ENCODE results near the gene KCTD7.

- TF ChIP-seq EP300 (IDR thresholded peaks at IDR 0.05), result no peak
- TF ChIP-seq, protein P1, sequence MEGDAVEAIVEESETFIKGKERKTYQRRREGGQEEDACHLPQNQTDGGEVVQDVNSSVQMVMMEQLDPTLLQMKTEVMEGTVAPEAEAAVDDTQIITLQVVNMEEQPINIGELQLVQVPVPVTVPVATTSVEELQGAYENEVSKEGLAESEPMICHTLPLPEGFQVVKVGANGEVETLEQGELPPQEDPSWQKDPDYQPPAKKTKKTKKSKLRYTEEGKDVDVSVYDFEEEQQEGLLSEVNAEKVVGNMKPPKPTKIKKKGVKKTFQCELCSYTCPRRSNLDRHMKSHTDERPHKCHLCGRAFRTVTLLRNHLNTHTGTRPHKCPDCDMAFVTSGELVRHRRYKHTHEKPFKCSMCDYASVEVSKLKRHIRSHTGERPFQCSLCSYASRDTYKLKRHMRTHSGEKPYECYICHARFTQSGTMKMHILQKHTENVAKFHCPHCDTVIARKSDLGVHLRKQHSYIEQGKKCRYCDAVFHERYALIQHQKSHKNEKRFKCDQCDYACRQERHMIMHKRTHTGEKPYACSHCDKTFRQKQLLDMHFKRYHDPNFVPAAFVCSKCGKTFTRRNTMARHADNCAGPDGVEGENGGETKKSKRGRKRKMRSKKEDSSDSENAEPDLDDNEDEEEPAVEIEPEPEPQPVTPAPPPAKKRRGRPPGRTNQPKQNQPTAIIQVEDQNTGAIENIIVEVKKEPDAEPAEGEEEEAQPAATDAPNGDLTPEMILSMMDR (IDR thresholded peaks at IDR 0.05), result no peak
- no peak for TF ChIP-seq MAX (IDR thresholded peaks at IDR 0.05)
- no peak for TF ChIP-seq POLR2A (IDR thresholded peaks at IDR 0.05; ENCODE audit: low read length)
- no peak for TF ChIP-seq SMC3 (IDR thresholded peaks at IDR 0.05)
- TF ChIP-seq SREBF2 (IDR thresholded peaks at IDR 0.05), result no peak
- TF ChIP-seq FOXS1 (CRISPR knock-in tag; IDR thresholded peaks at IDR 0.05), result no peak
- TF ChIP-seq REST (IDR thresholded peaks at IDR 0.05), result no peak
- no peak for TF ChIP-seq CBX8 (IDR thresholded peaks at IDR 0.05)
- TF ChIP-seq, protein P2, sequence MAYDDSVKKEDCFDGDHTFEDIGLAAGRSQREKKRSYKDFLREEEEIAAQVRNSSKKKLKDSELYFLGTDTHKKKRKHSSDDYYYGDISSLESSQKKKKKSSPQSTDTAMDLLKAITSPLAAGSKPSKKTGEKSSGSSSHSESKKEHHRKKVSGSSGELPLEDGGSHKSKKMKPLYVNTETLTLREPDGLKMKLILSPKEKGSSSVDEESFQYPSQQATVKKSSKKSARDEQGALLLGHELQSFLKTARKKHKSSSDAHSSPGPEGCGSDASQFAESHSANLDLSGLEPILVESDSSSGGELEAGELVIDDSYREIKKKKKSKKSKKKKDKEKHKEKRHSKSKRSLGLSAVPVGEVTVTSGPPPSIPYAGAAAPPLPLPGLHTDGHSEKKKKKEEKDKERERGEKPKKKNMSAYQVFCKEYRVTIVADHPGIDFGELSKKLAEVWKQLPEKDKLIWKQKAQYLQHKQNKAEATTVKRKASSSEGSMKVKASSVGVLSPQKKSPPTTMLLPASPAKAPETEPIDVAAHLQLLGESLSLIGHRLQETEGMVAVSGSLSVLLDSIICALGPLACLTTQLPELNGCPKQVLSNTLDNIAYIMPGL (CRISPR knock-in tag; IDR thresholded peaks at IDR 0.05; ENCODE audit: borderline replicate concordance), result no peak
- TF ChIP-seq ELK1 (IDR thresholded peaks at IDR 0.05; ENCODE audit: low read depth, low read length), result no peak
- no peak for TF ChIP-seq BCL3 (IDR thresholded peaks at IDR 0.05)
Measured at GRCh38 chr7:66617295-66617694, 11.4 kb upstream of the KCTD7 start.
